ENCODE measurements around the gene NIPSNAP3A. TPM values are rescaled to one million over a fixed set of nuclear protein-coding genes. Genes with fewer than 3 reads are reported as not detected.

Gene NIPSNAP3A
- total RNA-seq, 4 donors from 2014 or later = 22.6 to 63.2 (median 43.3) TPM

- TF ChIP-seq CTCF (IDR thresholded peaks at IDR 0.05) = no peak
- TF ChIP-seq POLR2A (IDR thresholded peaks at IDR 0.05) = no peak
- H3K36me3 ChIP-seq = no peaks in the 10 kb centered on the region
- no peaks in the 10 kb centered on the region for H3K9me3 ChIP-seq
- DNase-seq = no peak
- no peaks in the 10 kb centered on the region for H3K27me3 ChIP-seq
- no peak overlapping the region for H3K4me3 ChIP-seq
- intact Hi-C loops (cut with DNase I; ENCODE audit: low total_unique reads) = no loop called here
- H3K4me1 ChIP-seq = no peaks in the 10 kb centered on the region
- no peak overlapping the region for H3K27ac ChIP-seq
Measured at GRCh38 chr9:104802110-104802509, 54.6 kb downstream of the NIPSNAP3A start.

- TF ChIP-seq CTCF (IDR thresholded peaks at IDR 0.05) (no peak), POLR2A (IDR thresholded peaks at IDR 0.05) (no peak)
- Histone ChIP-seq H3K9me3 (no peaks in the 10 kb centered on the region), H3K4me1 (no peaks in the 10 kb centered on the region), H3K27me3 (no peaks in the 10 kb centered on the region), H3K36me3 (no peaks in the 10 kb centered on the region), H3K4me3 (no peak overlapping the region), H3K27ac (no peak overlapping the region)
- no peak for DNase-seq
- intact Hi-C loops (cut with DNase I; ENCODE audit: low total_unique reads) = no loop called here
Measured at GRCh38 chr9:104802906-104803305, 55.4 kb downstream of the NIPSNAP3A start.

GRCh38 chr9:104805441-104805840, 58.0 kb downstream of the NIPSNAP3A start:
- no peaks in the 10 kb centered on the region for H3K4me1 ChIP-seq
- no peaks in the 10 kb centered on the region for H3K36me3 ChIP-seq
- intact Hi-C loops (cut with DNase I; ENCODE audit: low total_unique reads) = no loop called here
- TF ChIP-seq CTCF (IDR thresholded peaks at IDR 0.05) (no peak), POLR2A (IDR thresholded peaks at IDR 0.05) (no peak)
- H3K4me3 ChIP-seq = no peak overlapping the region
- no peaks in the 10 kb centered on the region for H3K9me3 ChIP-seq
- DNase-seq = no peak
- no peaks in the 10 kb centered on the region for H3K27me3 ChIP-seq
- no peak overlapping the region for H3K27ac ChIP-seq

- no peaks in the 10 kb centered on the region for H3K36me3 ChIP-seq
- intact Hi-C loops (cut with DNase I; ENCODE audit: low total_unique reads) = no loop called here
- TF ChIP-seq CTCF (IDR thresholded peaks at IDR 0.05) = peak in 2 of 4 experiments; percentile 11 to 22
- TF ChIP-seq POLR2A (IDR thresholded peaks at IDR 0.05) = no peak
- H3K9me3 ChIP-seq = no peaks in the 10 kb centered on the region
- H3K27me3 ChIP-seq = no peaks in the 10 kb centered on the region
- DNase-seq = peak in 1 of 2 donors; percentile 23
- H3K4me1 ChIP-seq = no peaks in the 10 kb centered on the region
- H3K27ac ChIP-seq = no peak overlapping the region
- no peak overlapping the region for H3K4me3 ChIP-seq
Measured at GRCh38 chr9:104808035-104808614, 60.6 kb downstream of the NIPSNAP3A start.

Other genes starting within 250 kb of the NIPSNAP3A start
- gene OR13F1, start 243.4 kb upstream of the NIPSNAP3A start, total RNA-seq = not detected
- gene OR13C4, start 220.5 kb upstream of the NIPSNAP3A start, total RNA-seq = under 1 TPM in 1 of 4 donors, not detected in 3; 0.97 TPM
- gene OR13C3, start 210.8 kb upstream of the NIPSNAP3A start, total RNA-seq = not detected
- not detected for gene OR13C8, start 178.5 kb upstream of the NIPSNAP3A start, total RNA-seq
- gene OR13C5, start 148.3 kb upstream of the NIPSNAP3A start, total RNA-seq = under 1 TPM in 1 of 4 donors, not detected in 3; 0.41 TPM
- under 1 TPM in 1 of 4 donors, not detected in 3; 0.41 TPM for gene OR13C2, start 142.1 kb upstream of the NIPSNAP3A start, total RNA-seq
- gene OR13C9, start 129.5 kb upstream of the NIPSNAP3A start, total RNA-seq = under 1 TPM in 1 of 4 donors, not detected in 3; 0.62 TPM
- gene OR13D1, start 53.2 kb upstream of the NIPSNAP3A start, total RNA-seq = not detected
- gene NIPSNAP3B, start 16.4 kb downstream of the NIPSNAP3A start, total RNA-seq = 10 to 100 TPM in 1 of 4 donors, 1 to 10 TPM in 2, under 1 TPM in 1; 0.51 to 16.9 (median 4.7) TPM
- gene ABCA1, start 180.5 kb downstream of the NIPSNAP3A start, total RNA-seq = 10 to 100 TPM; 13.8 to 43.3 (median 25.9) TPM